AG10803 (cell line): ENCODE measurements around the gene SUN5.

Source experiments
- DNase-seq: peaks from one replicate; pipeline ENCODE4 v3.0.0; 2010; ENCODE audit warnings: low read depth
- H3K4me3 ChIP-seq: 2 replicates; pipeline ENCODE4 v1.5.1; 2011; ENCODE audit warnings: mild to moderate bottlenecking, low read length, control low read depth
- TF ChIP-seq, protein P1 (sequence below): conservative IDR thresholded peaks from 2 replicates; pipeline ENCODE4 v1.5.1; 2011; ENCODE audit warnings: mild to moderate bottlenecking, low read length, control low read depth, inconsistent platforms

The SUN5 gene

DNA sequence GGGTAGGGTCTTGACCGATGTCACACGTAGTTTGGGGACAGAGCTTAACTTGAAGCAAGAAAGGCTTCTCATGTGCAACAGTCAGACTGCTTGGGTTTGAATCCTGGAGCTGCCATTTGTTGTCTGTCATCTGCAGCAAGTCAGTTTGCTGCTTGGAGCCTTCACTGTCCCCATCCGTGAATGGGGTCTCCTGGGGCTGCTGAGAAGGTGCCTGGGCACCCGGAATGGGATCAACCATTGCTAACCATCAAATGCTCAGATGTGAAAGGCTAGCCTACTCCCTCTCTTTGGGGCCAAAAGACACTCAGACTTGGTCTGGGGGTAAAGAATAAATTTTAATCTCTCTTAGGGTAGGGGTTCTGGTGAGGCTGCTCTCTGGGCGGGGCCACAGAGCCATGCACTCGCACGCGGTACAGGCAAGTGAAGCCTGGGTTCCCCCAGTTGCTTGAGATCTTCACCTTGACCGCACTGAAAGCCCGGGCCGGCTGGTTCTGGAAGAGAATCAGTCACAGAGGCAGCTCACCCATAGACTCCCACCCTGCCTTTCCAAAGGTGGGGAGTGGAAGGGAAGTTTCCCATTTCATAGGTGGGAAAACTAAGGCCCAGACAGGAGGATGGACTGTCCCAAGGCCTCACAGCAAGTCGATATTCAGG lies 20.6 kb downstream of the SUN5 start:
- DNase-seq = no peak
- TF ChIP-seq, protein P1, sequence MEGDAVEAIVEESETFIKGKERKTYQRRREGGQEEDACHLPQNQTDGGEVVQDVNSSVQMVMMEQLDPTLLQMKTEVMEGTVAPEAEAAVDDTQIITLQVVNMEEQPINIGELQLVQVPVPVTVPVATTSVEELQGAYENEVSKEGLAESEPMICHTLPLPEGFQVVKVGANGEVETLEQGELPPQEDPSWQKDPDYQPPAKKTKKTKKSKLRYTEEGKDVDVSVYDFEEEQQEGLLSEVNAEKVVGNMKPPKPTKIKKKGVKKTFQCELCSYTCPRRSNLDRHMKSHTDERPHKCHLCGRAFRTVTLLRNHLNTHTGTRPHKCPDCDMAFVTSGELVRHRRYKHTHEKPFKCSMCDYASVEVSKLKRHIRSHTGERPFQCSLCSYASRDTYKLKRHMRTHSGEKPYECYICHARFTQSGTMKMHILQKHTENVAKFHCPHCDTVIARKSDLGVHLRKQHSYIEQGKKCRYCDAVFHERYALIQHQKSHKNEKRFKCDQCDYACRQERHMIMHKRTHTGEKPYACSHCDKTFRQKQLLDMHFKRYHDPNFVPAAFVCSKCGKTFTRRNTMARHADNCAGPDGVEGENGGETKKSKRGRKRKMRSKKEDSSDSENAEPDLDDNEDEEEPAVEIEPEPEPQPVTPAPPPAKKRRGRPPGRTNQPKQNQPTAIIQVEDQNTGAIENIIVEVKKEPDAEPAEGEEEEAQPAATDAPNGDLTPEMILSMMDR = no peak
- H3K4me3 ChIP-seq = no peak overlapping the region

GRCh38 chr20:32982617-32983458 lies 21.4 kb downstream of the SUN5 start:
- DNase-seq = no peak
- TF ChIP-seq, protein P1 = no peak
- H3K4me3 ChIP-seq = no peak overlapping the region

GRCh38 chr20:32980990-32981389 lies 23.2 kb downstream of the SUN5 start:
- TF ChIP-seq, protein P1 = no peak
- no peak overlapping the region for H3K4me3 ChIP-seq
- DNase-seq = no peak

DNA sequence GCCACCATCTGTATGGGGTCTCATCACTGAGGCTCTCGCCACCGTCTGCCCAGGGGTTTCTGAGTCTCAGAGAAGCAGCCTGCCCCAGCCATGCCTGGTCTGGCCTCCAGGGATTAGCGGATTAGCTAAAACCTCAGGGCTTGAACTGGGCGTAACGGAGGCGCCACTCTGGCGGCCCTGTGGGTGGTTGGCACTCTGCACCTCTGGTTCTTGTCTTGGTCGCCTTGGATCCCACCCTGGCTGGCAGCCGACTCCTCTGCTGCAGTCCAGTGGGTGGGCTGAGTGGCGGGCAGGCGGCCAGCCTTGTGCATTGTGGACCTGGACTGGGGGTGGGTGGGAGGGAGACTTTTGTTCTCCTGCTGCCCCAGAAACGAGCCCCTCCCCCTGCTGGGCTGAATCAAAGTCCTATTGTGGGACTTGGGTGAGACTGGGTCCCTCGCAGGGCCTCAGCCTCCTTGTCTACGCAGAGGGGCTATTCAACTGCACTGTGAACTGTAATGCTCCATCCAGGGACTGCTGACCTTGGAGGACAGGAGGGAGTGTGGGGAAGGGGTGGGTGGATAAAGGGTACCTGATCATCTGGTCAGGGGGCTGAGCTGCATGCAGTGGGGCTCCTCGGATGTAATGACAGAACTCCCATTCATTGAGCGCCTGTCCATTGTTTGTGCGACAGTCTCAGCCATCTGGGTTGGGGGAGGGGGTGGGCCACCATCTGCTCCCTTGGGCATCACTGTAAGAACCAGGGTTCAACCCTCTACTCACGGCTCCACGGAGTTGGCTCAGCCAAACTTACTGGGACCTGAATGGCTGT lies 23.9 kb downstream of the SUN5 start:
- TF ChIP-seq, protein P1 = no peak
- H3K4me3 ChIP-seq = no peak overlapping the region
- no peak for DNase-seq

DNA sequence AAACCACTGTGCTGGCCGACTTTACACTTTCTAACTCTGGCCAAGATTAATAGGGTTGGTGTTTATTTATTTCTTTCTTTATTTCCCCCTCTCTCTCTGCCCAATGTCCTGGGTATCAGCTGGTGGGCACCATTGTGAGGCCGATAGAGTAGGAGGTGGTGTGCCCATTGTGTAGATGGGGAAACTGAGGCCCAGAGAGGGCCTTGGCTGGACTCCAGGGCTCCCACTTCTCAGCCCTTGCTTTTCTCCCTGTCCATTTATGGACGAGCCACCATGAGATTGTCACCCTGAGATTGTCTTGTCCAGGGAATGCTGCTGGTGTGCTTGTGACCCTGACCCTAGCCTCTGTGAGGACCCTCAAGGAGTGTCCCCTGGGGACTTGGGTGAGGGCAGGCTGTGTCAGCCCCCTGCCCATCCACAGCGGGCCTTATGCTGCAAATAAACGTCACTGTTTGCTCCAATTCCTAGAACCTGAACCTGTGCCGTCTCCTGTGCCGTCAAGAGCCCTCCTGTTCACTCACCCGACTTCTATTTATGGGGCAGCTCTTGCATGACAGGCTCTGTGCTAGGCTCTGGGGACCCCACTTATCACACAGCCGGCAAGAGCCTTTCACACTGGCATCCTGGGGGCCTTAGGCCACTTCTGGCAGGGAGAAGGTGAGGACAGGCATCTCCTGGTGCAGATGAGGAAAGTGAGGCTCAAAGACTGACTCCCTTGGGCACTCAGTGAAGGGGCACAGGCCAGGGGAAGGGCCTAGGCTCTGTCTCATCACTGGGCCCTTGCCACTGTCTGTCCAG lies 24.8 kb downstream of the SUN5 start:
- TF ChIP-seq, protein P1 = no peak
- no peak overlapping the region for H3K4me3 ChIP-seq
- no peak for DNase-seq

DNA sequence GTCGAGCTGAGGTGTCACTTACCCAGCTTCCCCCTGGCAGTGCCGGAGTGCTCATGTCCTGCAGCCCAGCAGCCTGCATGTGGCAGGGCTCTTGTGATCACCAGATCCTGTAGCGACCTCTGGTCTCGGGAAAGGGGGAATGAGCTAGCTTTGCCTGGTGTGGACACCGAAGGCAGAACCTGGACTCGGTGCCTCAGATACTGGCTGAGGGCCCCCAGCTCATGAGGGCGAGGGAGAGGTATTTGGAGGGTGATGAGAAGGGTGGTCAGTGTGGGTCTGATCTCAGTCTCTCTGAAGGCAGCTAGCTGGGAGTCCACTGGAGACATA lies 26.3 kb downstream of the SUN5 start:
- TF ChIP-seq, protein P1 = no peak
- no peak for DNase-seq
- H3K4me3 ChIP-seq = no peak overlapping the region
